Mammary epithelial cell (primary cell): Measurements from ENCODE around the gene GOT2.
"Not testable (repeated sequence)": the region's sequence is repeated elsewhere in the genome, so short reads cannot be mapped to it uniquely, and the experiment has no call there.

Experiments used
- CTCF ChIP-seq, 2 donors: IDR thresholded peaks in 1 of 2; conservative IDR thresholded peaks in 1 of 2; 2 replicates each; pipeline ENCODE4 v1.5.1; 2011 to 2012; ENCODE audit warnings: inconsistent platforms in 2 of 2, low read length in 2 of 2, mild to moderate bottlenecking in 2 of 2, control low read depth in 1 of 2, low read depth in 1 of 2; ENCODE audit not compliant: insufficient read depth in 1 of 2; ENCODE audit errors: extremely low read depth in 1 of 2
- EZH2 ChIP-seq: IDR thresholded peaks from 2 replicates; pipeline ENCODE4 v1.6.1; 2012; ENCODE audit warnings: low read length, inconsistent platforms, borderline replicate concordance

- TF ChIP-seq CTCF (conservative IDR thresholded peaks at IDR 0.05 in 1 of 2, IDR thresholded peaks at IDR 0.05 in 1 of 2; ENCODE audit: extremely low read depth in 1 of 2, insufficient read depth in 1 of 2, low read depth in 1 of 2, low read length in 2 of 2); EZH2: not testable (repeated sequence)
These were observed 74.2 kb downstream of the GOT2 start for GRCh38 chr16:58659911-58660310.
